ENCODE data around the gene ZNF503. TPM values are rescaled to one million over a fixed set of nuclear protein-coding genes. Genes with fewer than 3 reads are reported as not detected.

ZNF503 gene
- total RNA-seq, 6 experiments from 2014 or later = 9.1 to 15.9 (median 9.7) TPM

DNA sequence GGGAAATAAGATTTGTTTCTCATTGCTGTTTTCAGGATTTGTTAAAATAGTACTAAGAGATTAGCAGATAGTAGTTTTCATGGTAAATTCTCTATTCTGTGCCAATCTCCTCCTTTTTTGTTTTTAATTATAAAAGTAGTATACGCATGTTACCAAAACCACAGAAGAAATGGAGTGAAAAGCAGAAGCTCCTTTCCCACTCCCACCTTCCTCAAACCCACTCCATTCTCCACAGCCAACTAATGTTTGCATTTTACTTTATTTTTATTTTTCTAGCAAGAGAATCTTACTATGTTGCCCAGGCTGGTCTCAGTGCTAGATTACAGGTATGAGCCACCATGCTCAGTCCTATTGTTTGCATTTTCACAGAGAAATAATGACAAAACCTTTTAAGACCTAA is 25.3 kb upstream of the ZNF503 start:
- H3K4me3 Mint-ChIP-seq = no peak overlapping the region
- H3K4me1 Mint-ChIP-seq (ENCODE audit: low read depth) = peaks cover 10% of the 10 kb centered on the region
- DNase-seq = no peak
- TF ChIP-seq, protein P1, sequence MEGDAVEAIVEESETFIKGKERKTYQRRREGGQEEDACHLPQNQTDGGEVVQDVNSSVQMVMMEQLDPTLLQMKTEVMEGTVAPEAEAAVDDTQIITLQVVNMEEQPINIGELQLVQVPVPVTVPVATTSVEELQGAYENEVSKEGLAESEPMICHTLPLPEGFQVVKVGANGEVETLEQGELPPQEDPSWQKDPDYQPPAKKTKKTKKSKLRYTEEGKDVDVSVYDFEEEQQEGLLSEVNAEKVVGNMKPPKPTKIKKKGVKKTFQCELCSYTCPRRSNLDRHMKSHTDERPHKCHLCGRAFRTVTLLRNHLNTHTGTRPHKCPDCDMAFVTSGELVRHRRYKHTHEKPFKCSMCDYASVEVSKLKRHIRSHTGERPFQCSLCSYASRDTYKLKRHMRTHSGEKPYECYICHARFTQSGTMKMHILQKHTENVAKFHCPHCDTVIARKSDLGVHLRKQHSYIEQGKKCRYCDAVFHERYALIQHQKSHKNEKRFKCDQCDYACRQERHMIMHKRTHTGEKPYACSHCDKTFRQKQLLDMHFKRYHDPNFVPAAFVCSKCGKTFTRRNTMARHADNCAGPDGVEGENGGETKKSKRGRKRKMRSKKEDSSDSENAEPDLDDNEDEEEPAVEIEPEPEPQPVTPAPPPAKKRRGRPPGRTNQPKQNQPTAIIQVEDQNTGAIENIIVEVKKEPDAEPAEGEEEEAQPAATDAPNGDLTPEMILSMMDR (IDR thresholded peaks at IDR 0.05) = no peak
- H3K27me3 Mint-ChIP-seq (ENCODE audit: insufficient read depth) = peaks cover 24% of the 10 kb centered on the region
- no peaks in the 10 kb centered on the region for H3K9me3 Mint-ChIP-seq
- no peaks in the 10 kb centered on the region for H3K36me3 Mint-ChIP-seq (ENCODE audit: low read depth)
- H3K27ac Mint-ChIP-seq = no peak overlapping the region

DNA sequence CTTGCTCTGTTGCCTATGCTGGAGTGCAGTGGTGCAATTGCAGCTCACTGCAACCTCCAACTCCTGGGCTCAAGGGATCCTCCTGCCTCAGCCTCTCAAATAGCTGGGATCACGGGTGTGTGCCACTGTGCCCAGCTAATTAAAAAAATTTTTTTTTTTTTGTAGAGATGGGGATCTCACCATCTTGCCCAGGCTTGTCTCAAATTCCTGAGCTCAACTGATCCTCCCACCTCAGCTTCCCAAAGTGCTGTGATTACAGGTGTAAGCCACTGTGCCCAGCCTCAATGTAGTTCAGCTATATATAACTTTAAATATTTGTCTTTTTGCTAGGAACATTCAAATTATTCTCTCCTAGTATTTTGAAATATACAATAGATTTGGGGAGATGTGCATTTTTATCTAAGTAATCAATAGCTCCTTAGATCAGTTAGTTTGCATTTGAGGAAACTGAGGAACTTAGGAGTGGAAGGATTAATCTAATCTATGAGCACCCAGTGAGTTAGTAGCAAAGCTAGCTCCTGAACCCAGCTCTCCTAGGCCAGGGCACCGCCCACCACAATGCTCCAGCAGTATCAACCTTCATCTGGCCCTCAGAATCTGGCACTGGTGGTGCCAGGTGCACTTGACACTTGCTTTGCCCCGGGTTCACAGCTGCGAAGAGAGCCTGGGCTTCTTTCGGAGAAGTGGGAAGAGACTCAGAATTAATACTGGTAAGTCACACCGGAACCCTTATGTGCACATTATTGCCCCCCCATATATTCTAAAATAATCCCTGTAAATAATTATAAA is 23.9 kb upstream of the ZNF503 start:
- Mint-ChIP-seq H3K9me3 (no peaks in the 10 kb centered on the region), H3K4me3 (no peak overlapping the region), H3K27me3 (ENCODE audit: insufficient read depth) (peaks cover 27% of the 10 kb centered on the region), H3K4me1 (ENCODE audit: low read depth) (peaks cover 10% of the 10 kb centered on the region), H3K27ac (no peak overlapping the region), H3K36me3 (ENCODE audit: low read depth) (no peaks in the 10 kb centered on the region)
- TF ChIP-seq, protein P1 (IDR thresholded peaks at IDR 0.05) = no peak
- DNase-seq = no peak

DNA sequence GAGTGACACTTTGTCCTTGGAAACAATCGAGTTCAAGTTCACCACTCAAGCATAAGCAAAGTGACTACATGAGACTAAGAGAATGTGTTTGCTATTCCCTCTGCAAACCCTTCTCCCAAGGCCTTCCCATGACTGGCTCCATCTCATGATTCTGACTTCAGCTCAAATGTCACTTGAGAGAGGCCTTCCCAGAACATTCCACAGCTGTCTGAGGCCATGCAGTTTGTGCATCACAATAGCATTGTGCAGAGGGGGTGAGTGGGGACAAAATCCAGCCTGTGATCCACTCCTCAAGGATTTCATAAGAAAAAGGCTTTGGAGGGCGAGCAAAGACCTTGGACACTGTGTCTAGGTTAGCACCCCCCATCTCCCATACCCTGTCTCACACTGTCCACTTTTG is 23.0 kb upstream of the ZNF503 start:
- DNase-seq = no peak
- H3K36me3 Mint-ChIP-seq (ENCODE audit: low read depth) = no peaks in the 10 kb centered on the region
- TF ChIP-seq, protein P1 (IDR thresholded peaks at IDR 0.05) = no peak
- H3K4me1 Mint-ChIP-seq (ENCODE audit: low read depth) = peaks cover 10% of the 10 kb centered on the region
- no peaks in the 10 kb centered on the region for H3K9me3 Mint-ChIP-seq
- peaks cover 29% of the 10 kb centered on the region for H3K27me3 Mint-ChIP-seq (ENCODE audit: insufficient read depth)
- H3K4me3 Mint-ChIP-seq = no peak overlapping the region
- H3K27ac Mint-ChIP-seq = no peak overlapping the region

DNA sequence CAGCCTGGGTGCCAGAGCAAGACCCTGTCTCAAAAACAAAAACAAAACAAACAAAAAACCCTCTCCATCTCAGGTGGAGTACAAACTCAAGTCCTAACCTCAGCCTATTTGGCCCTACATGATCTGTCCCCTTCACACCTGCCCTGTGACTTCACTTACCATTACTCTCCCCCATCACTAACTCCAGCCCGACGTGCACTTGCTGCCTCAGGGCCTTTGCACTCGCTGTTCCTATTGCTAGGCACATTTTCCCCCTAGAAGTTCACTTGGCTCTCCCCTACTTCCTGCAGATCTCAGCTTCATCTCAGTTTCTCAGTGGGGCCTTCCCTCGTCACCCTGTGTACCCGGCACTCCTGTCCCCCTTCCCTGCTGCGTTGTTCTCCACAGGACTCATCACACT is 21.3 kb upstream of the ZNF503 start:
- H3K4me1 Mint-ChIP-seq (ENCODE audit: low read depth) = no peaks in the 10 kb centered on the region
- H3K27me3 Mint-ChIP-seq (ENCODE audit: insufficient read depth) = peaks cover 20% of the 10 kb centered on the region
- H3K27ac Mint-ChIP-seq = no peak overlapping the region
- no peaks in the 10 kb centered on the region for H3K36me3 Mint-ChIP-seq (ENCODE audit: low read depth)
- no peak overlapping the region for H3K4me3 Mint-ChIP-seq
- no peaks in the 10 kb centered on the region for H3K9me3 Mint-ChIP-seq
- no peak for DNase-seq
- TF ChIP-seq, protein P1 (IDR thresholded peaks at IDR 0.05) = no peak

DNA sequence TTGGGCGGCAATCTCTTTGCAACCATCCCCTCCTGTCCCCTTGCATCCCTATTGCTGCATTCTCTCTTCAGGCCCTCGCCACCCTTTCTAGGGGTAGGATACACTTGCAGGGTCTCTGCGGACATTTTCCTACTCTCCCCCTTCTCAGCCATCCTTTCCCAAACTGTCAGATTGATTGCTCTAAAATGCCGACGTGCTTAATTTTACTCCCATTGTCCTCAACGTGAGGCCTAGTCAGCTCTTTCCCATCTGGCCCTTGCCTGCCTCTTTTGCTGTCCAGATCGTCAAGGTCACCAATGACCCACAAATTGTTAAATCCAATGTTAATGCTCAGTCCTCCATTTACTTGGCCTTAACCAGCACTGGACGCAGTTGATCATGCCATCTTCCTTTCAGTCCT is 17.1 kb upstream of the ZNF503 start:
- H3K9me3 Mint-ChIP-seq = no peaks in the 10 kb centered on the region
- H3K4me3 Mint-ChIP-seq = no peak overlapping the region
- TF ChIP-seq, protein P1 (IDR thresholded peaks at IDR 0.05) = no peak
- H3K27me3 Mint-ChIP-seq (ENCODE audit: insufficient read depth) = peaks cover 37% of the 10 kb centered on the region
- no peak overlapping the region for H3K27ac Mint-ChIP-seq
- no peaks in the 10 kb centered on the region for H3K4me1 Mint-ChIP-seq (ENCODE audit: low read depth)
- H3K36me3 Mint-ChIP-seq (ENCODE audit: low read depth) = no peaks in the 10 kb centered on the region
- no peak for DNase-seq
